SU-DHL-6 (cell line): ENCODE measurements around the gene WDR64.

Experiments used
- H2AFZ ChIP-seq: fragments of 200-600 bp; sonication (generic); 2 replicates; pipeline ENCODE4 v1.6.1; 2014; ENCODE audit warnings: low read depth, mild to moderate bottlenecking, moderate library complexity, mixed read lengths, antibody characterized with exemption, low read length; ENCODE audit not compliant: severe bottlenecking
- H3F3A ChIP-seq: fragments of 200-600 bp; shearing (Covaris generic); 2 replicates; pipeline ENCODE4 v1.6.0; 2016; ENCODE audit warnings: antibody characterized with exemption, mild to moderate bottlenecking; ENCODE audit not compliant: insufficient read depth
- H3K27ac ChIP-seq: fragments of 200-600 bp; sonication (generic); 2 replicates; pipeline ENCODE4 v1.5.1; 2016; ENCODE audit warnings: low read depth, mild to moderate bottlenecking, low read length, moderate library complexity, mixed read lengths
- H3K27me3 ChIP-seq: fragments of 200-600 bp; sonication (generic), shearing (Covaris generic); 2 replicates; pipeline ENCODE4 v1.6.0; 2014; ENCODE audit warnings: mild to moderate bottlenecking, low read length
- H3K36me3 ChIP-seq: fragments of 200-600 bp; sonication (generic); 2 replicates; pipeline ENCODE4 v1.6.1; 2014; ENCODE audit warnings: mild to moderate bottlenecking, low read length, mixed read lengths
- H3K4me2 ChIP-seq: fragments of 300-600, 200-600 bp; shearing (Covaris generic), sonication (generic); 2 replicates; pipeline ENCODE4 v1.6.0; 2014; ENCODE audit warnings: low read length, low read depth, mild to moderate bottlenecking; ENCODE audit not compliant: poor library complexity, severe bottlenecking
- H3K4me3 ChIP-seq: fragments of 200-600 bp; sonication (generic); 2 replicates; pipeline ENCODE4 v1.5.1; 2014; ENCODE audit warnings: antibody characterized with exemption, low read length, mild to moderate bottlenecking, mixed read lengths; ENCODE audit not compliant: insufficient read depth, poor library complexity, severe bottlenecking
- H3K79me2 ChIP-seq: fragments of 200-600 bp; sonication (generic); 2 replicates; pipeline ENCODE4 v1.6.1; 2014; ENCODE audit warnings: mild to moderate bottlenecking, low read length, moderate library complexity; ENCODE audit not compliant: insufficient read depth
- H3K9ac ChIP-seq: fragments of 200-600 bp; sonication (generic); 2 replicates; pipeline ENCODE4 v1.7.0; 2014; ENCODE audit warnings: mild to moderate bottlenecking, low read length
- H3K9me2 ChIP-seq: fragments of 200-600 bp; sonication (generic); replicated peaks from 2 replicates; pipeline ENCODE4 v1.6.1; 2014; ENCODE audit warnings: low read length; ENCODE audit not compliant: insufficient read depth
- H3K9me3 ChIP-seq: fragments of 200-600 bp; sonication (generic); 2 replicates; pipeline ENCODE4 v1.6.1; 2014; ENCODE audit warnings: low read length, mixed read lengths; ENCODE audit not compliant: insufficient read depth
- H4K20me1 ChIP-seq: fragments of 200-600 bp; sonication (generic); 2 replicates; pipeline ENCODE4 v1.6.1; 2014; ENCODE audit warnings: low read depth, mild to moderate bottlenecking, antibody characterized with exemption, low read length, moderate library complexity, mixed read lengths
- EZH2phosphoT487 ChIP-seq: fragments of 200-600 bp; sonication (generic), shearing (Covaris generic); conservative IDR thresholded peaks from 2 replicates; pipeline ENCODE4 v1.6.1; 2018; ENCODE audit warnings: mild to moderate bottlenecking, antibody characterized with exemption, low read length, moderate library complexity, mixed read lengths
- TF ChIP-seq, protein P1 (sequence below): fragments of 200-600 bp; sonication (generic); IDR thresholded peaks from one replicate; pipeline ENCODE4 v1.5.1; 2017; ENCODE audit warnings: antibody characterized with exemption, mild to moderate bottlenecking, low read length, moderate library complexity; ENCODE audit not compliant: insufficient read depth, poor library complexity, severe bottlenecking

WDR64 gene

DNA sequence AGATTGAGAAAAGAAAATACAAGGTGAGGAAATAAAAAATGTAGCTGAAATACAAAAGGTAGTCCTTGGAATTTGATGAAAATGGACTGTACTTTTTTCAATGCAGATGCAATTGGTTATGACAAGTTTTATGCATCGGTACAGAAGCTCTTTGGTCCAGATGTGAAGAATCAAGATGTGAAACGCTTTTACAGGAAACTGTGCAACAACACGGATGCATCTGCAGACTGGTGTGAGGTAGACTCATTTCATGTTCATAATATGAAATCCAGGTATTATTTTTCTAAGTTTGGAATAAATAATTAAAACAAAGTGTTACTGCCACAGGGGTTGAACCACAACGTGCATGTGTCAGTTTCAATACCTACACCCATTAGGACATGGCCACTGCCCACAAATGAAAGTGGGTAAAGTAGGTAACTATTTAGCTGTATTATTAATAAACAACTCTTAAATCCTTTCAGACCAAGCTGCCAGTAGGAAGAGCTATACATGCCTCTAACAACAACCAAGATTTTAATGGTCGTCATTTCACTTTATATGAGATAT lies 8.4 kb downstream of the WDR64 start:
- H3K9ac ChIP-seq: no peak overlapping the region

DNA sequence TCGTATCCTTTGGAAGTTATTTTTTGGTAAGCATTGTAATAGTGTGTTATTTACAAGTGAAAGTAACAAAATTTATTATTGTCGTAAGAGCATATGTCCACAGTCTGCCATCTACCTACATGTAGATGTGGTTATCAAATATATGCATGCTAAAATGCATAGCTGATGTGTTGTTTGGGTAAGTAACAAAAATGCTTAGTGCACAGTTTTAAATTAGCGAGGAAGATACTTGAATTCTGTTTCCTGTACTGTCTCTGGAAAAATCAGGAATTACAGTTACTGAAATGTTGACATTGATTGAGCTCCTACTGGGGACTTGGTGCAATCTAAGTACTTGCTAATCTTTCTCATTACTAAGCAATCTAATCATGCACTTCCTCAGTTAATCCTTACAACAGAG lies 14.3 kb downstream of the WDR64 start:
- H3F3A ChIP-seq: no peaks in the 10 kb centered on the region
- no peak overlapping the region for H3K27ac ChIP-seq
- no peaks in the 10 kb centered on the region for H4K20me1 ChIP-seq
- H3K9ac ChIP-seq: no peak overlapping the region
- H3K9me2 ChIP-seq: no peaks in the 10 kb centered on the region
- no peaks in the 10 kb centered on the region for H3K36me3 ChIP-seq
- TF ChIP-seq, protein P1, sequence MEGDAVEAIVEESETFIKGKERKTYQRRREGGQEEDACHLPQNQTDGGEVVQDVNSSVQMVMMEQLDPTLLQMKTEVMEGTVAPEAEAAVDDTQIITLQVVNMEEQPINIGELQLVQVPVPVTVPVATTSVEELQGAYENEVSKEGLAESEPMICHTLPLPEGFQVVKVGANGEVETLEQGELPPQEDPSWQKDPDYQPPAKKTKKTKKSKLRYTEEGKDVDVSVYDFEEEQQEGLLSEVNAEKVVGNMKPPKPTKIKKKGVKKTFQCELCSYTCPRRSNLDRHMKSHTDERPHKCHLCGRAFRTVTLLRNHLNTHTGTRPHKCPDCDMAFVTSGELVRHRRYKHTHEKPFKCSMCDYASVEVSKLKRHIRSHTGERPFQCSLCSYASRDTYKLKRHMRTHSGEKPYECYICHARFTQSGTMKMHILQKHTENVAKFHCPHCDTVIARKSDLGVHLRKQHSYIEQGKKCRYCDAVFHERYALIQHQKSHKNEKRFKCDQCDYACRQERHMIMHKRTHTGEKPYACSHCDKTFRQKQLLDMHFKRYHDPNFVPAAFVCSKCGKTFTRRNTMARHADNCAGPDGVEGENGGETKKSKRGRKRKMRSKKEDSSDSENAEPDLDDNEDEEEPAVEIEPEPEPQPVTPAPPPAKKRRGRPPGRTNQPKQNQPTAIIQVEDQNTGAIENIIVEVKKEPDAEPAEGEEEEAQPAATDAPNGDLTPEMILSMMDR: no peak
- no peak for TF ChIP-seq EZH2phosphoT487
- H3K9me3 ChIP-seq: no peaks in the 10 kb centered on the region
- no peak overlapping the region for H2AFZ ChIP-seq
- H3K27me3 ChIP-seq: no peaks in the 10 kb centered on the region
- H3K4me3 ChIP-seq: no peak overlapping the region
- no peaks in the 10 kb centered on the region for H3K79me2 ChIP-seq
- no peak overlapping the region for H3K4me2 ChIP-seq

More for the DNA sequence above, 8.4 kb downstream of the WDR64 start:
- no peaks in the 10 kb centered on the region for H3K36me3 ChIP-seq
- no peaks in the 10 kb centered on the region for H3K79me2 ChIP-seq
- no peak overlapping the region for H3K27ac ChIP-seq
- H2AFZ ChIP-seq: no peak overlapping the region
- TF ChIP-seq EZH2phosphoT487: no peak
- TF ChIP-seq, protein P1: no peak
- no peaks in the 10 kb centered on the region for H3K27me3 ChIP-seq
- no peaks in the 10 kb centered on the region for H3K9me3 ChIP-seq
- no peaks in the 10 kb centered on the region for H3K9me2 ChIP-seq
- H4K20me1 ChIP-seq: no peaks in the 10 kb centered on the region
- no peaks in the 10 kb centered on the region for H3F3A ChIP-seq
- H3K4me3 ChIP-seq: no peak overlapping the region
- no peak overlapping the region for H3K4me2 ChIP-seq

DNA sequence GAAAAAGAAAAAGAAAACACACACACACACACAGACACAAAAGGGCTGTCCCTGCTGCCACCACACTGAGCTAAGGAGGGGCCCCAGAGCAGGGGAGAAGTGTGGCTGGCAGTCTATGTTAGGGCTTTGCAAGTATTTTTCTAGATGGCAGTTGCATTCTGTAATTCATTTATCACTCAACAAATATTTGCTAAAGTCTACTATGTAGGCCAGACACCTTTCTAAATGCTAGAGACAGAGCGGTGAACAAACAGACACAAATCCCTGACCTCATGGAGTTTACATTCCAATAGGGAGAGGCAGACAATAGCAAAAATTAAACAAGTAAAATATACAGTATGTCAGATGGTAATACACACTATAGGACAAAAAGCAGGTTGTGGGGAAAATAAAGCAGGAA lies 20.2 kb downstream of the WDR64 start:
- H2AFZ ChIP-seq: no peak overlapping the region

More for the DNA sequence above, 20.2 kb downstream of the WDR64 start:
- no peak overlapping the region for H3K4me3 ChIP-seq
- H3K36me3 ChIP-seq: no peaks in the 10 kb centered on the region
- no peak for TF ChIP-seq EZH2phosphoT487
- TF ChIP-seq, protein P1: no peak
- no peaks in the 10 kb centered on the region for H3K79me2 ChIP-seq
- no peak overlapping the region for H3K4me2 ChIP-seq
- H3K27me3 ChIP-seq: no peaks in the 10 kb centered on the region
- no peaks in the 10 kb centered on the region for H3F3A ChIP-seq
- no peak overlapping the region for H3K9ac ChIP-seq
- no peaks in the 10 kb centered on the region for H3K9me3 ChIP-seq
- H3K27ac ChIP-seq: no peak overlapping the region
- no peaks in the 10 kb centered on the region for H3K9me2 ChIP-seq
- no peaks in the 10 kb centered on the region for H4K20me1 ChIP-seq
